Thymus (tissue), 11 donors: ENCODE data around the gene SPANXN3. TPM values are rescaled to one million over a fixed set of nuclear protein-coding genes. Genes with fewer than 3 reads are reported as not detected.

Experiments
- DNase-seq, 9 donors: peaks; one replicate each; pipeline ENCODE4 v3.0.0-alpha.2; 2013; ENCODE audit warnings: low spot score in 9 of 9, low read depth in 6 of 9, missing footprints in 1 of 9
- H3K27ac ChIP-seq, 2 donors: one replicate each; pipeline ENCODE4 v1.5.1; 2013; ENCODE audit warnings: control low read depth in 1 of 2, low read depth in 1 of 2, low read length in 1 of 2, mild to moderate bottlenecking in 1 of 2, moderate library complexity in 1 of 2
- H3K27me3 ChIP-seq, 2 donors: one replicate each; pipeline ENCODE4 v1.5.1; 2013; ENCODE audit warnings: low read length in 1 of 2; ENCODE audit not compliant: control insufficient read depth in 2 of 2, insufficient read depth in 1 of 2
- H3K36me3 ChIP-seq, 2 donors: one replicate each; pipeline ENCODE4 v1.5.1; 2013; ENCODE audit warnings: low read length in 1 of 2, mild to moderate bottlenecking in 1 of 2, moderate library complexity in 1 of 2; ENCODE audit not compliant: control insufficient read depth in 2 of 2, insufficient read depth in 2 of 2
- H3K4me1 ChIP-seq, 2 donors: one replicate each; pipeline ENCODE4 v1.5.1; 2013; ENCODE audit warnings: low read length in 2 of 2; ENCODE audit not compliant: control insufficient read depth in 2 of 2, insufficient read depth in 2 of 2
- H3K4me3 ChIP-seq, 2 donors: one replicate each; pipeline ENCODE4 v1.5.1; 2013; ENCODE audit warnings: low read length in 2 of 2, control low read depth in 1 of 2, mild to moderate bottlenecking in 1 of 2
- H3K9me3 ChIP-seq, 2 donors: one replicate each; pipeline ENCODE4 v1.5.1; 2013; ENCODE audit warnings: low read length in 1 of 2, mild to moderate bottlenecking in 1 of 2; ENCODE audit not compliant: control insufficient read depth in 2 of 2, insufficient read depth in 1 of 2
- WGBS: extraction: QIAGEN DNeasy Blood & Tissue Kit; methylation state at CpG from one replicate; pipeline ENCODE4 v1.1.7; 2013; 5-methylcytosine and 5-hydroxymethylcytosine counted together
- polyA plus RNA-seq: library from polyadenylated mRNA; stranded (reverse); fragments of 200-250 nt; gene quantifications from one replicate; pipeline ENCODE4 v1.2.3, GENCODE V29; 2013
- total RNA-seq: library from RNA; stranded (reverse); fragments of 120-200 nt; gene quantifications from one replicate; pipeline ENCODE4 v1.2.4, GENCODE V29; 2013
- donor health status: healthy.

SPANXN3 gene
- total and polyA plus RNA-seq, 2 donors, result 0.23 TPM; not detected in 1

GRCh38 chrX:143461606-143462005, 55.7 kb downstream of the SPANXN3 start:
- H3K4me1 ChIP-seq, result no peaks in the 10 kb centered on the region
- no peaks in the 10 kb centered on the region for H3K9me3 ChIP-seq
- H3K36me3 ChIP-seq, result no peaks in the 10 kb centered on the region
- H3K27me3 ChIP-seq, result no peaks in the 10 kb centered on the region
- no peak for DNase-seq
- 91% methylated on average over 3 of the region's 3 CpGs for WGBS
- no peak overlapping the region for H3K27ac ChIP-seq
- H3K4me3 ChIP-seq, result no peak overlapping the region

Other genes starting within 250 kb of the SPANXN3 start
- gene SLITRK4, start 118.6 kb upstream of the SPANXN3 start, total RNA-seq, result 0.66 TPM
- 6.1 TPM for gene SLITRK4, start 118.6 kb upstream of the SPANXN3 start, polyA plus RNA-seq
- not detected for gene SPANXN2, start 203.3 kb upstream of the SPANXN3 start, total RNA-seq
- gene SPANXN2, start 203.3 kb upstream of the SPANXN3 start, polyA plus RNA-seq, result not detected